22Rv1 (cell line): ENCODE data around the gene ZNF57.

Experiments
- CTCF ChIP-seq: fragments of 450-650 bp; IDR thresholded peaks from 2 replicates; pipeline ENCODE4 v1.5.1; 2017; ENCODE audit warnings: mild to moderate bottlenecking
- ZFX ChIP-seq: fragments of 450-650 bp; IDR thresholded peaks from 2 replicates; pipeline ENCODE4 v1.6.1; 2017; ENCODE audit warnings: antibody characterized with exemption, borderline replicate concordance

GRCh38 chr19:2853015-2853606 is 47.6 kb upstream of the ZNF57 start:
- TF ChIP-seq CTCF (no peak), ZFX (no peak)
